HL-60 (cell line): Measurements from ENCODE around the gene ZNF236.

Experiments
- GABPA ChIP-seq: IDR thresholded peaks from 2 replicates; pipeline ENCODE4 v1.6.1; 2012; ENCODE audit warnings: low read depth
- POLR2AphosphoS5 ChIP-seq: IDR thresholded peaks from 2 replicates; pipeline ENCODE4 v1.6.1; 2012; ENCODE audit warnings: low read depth
- SPI1 ChIP-seq: IDR thresholded peaks from 2 replicates; pipeline ENCODE4 v1.6.1; 2012; ENCODE audit warnings: low read depth, mild to moderate bottlenecking, borderline replicate concordance
- TF ChIP-seq, protein P1 (sequence below): IDR thresholded peaks from one replicate; pipeline ENCODE4 v1.5.1; 2011; ENCODE audit warnings: low read length, control low read depth, inconsistent platforms; ENCODE audit not compliant: insufficient read depth
- TF ChIP-seq, protein P2 (sequence below): IDR thresholded peaks from 2 replicates; pipeline ENCODE4 v1.6.1; 2012; ENCODE audit warnings: low read depth; ENCODE audit not compliant: insufficient replicate concordance

DNA sequence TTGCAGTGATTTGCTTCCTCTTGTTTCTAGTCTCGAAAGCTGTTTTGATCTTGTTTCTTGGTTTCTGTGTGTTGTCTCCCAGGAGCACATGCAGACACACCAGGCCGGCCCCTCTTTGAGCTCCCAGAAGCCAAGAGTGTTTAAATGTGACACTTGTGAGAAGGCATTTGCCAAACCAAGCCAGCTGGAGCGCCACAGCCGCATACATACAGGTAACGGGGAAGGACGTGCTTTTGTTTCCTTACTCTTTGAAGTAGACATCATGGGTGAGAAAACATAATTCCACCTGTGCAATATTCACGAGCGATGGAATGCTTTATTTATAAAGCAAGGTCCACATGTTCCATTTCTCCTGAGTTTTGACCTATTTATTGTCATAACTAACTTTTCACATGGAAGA lies 137.2 kb downstream of the ZNF236 start:
- no peak for TF ChIP-seq POLR2AphosphoS5
- TF ChIP-seq, protein P1, sequence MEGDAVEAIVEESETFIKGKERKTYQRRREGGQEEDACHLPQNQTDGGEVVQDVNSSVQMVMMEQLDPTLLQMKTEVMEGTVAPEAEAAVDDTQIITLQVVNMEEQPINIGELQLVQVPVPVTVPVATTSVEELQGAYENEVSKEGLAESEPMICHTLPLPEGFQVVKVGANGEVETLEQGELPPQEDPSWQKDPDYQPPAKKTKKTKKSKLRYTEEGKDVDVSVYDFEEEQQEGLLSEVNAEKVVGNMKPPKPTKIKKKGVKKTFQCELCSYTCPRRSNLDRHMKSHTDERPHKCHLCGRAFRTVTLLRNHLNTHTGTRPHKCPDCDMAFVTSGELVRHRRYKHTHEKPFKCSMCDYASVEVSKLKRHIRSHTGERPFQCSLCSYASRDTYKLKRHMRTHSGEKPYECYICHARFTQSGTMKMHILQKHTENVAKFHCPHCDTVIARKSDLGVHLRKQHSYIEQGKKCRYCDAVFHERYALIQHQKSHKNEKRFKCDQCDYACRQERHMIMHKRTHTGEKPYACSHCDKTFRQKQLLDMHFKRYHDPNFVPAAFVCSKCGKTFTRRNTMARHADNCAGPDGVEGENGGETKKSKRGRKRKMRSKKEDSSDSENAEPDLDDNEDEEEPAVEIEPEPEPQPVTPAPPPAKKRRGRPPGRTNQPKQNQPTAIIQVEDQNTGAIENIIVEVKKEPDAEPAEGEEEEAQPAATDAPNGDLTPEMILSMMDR = no peak
- TF ChIP-seq GABPA = no peak
- TF ChIP-seq, protein P2, sequence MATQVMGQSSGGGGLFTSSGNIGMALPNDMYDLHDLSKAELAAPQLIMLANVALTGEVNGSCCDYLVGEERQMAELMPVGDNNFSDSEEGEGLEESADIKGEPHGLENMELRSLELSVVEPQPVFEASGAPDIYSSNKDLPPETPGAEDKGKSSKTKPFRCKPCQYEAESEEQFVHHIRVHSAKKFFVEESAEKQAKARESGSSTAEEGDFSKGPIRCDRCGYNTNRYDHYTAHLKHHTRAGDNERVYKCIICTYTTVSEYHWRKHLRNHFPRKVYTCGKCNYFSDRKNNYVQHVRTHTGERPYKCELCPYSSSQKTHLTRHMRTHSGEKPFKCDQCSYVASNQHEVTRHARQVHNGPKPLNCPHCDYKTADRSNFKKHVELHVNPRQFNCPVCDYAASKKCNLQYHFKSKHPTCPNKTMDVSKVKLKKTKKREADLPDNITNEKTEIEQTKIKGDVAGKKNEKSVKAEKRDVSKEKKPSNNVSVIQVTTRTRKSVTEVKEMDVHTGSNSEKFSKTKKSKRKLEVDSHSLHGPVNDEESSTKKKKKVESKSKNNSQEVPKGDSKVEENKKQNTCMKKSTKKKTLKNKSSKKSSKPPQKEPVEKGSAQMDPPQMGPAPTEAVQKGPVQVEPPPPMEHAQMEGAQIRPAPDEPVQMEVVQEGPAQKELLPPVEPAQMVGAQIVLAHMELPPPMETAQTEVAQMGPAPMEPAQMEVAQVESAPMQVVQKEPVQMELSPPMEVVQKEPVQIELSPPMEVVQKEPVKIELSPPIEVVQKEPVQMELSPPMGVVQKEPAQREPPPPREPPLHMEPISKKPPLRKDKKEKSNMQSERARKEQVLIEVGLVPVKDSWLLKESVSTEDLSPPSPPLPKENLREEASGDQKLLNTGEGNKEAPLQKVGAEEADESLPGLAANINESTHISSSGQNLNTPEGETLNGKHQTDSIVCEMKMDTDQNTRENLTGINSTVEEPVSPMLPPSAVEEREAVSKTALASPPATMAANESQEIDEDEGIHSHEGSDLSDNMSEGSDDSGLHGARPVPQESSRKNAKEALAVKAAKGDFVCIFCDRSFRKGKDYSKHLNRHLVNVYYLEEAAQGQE = no peak
- TF ChIP-seq SPI1 = no peak
